SK-N-SH treated with all-trans-retinoic acid at 6 μM for 48 hours (cell line): ENCODE data around the gene ZFAND3.

ENCODE experiments used
- GLIS3 ChIP-seq: fragments of 250-450 bp; sonication (Bioruptor Pico); IDR thresholded peaks from 2 replicates; pipeline ENCODE4 v1.5.0; 2020; ENCODE audit warnings: mild to moderate bottlenecking, moderate library complexity
- ZFP30 ChIP-seq: fragments of 450-650 bp; formaldehyde crosslinking; IDR thresholded peaks from 2 replicates; pipeline ENCODE4 v1.5.0; 2022; ENCODE audit warnings: mild to moderate bottlenecking, moderate library complexity
- ZNF70 ChIP-seq: fragments of 450-650 bp; formaldehyde crosslinking; IDR thresholded peaks from 2 replicates; pipeline ENCODE4 v1.5.0; 2020; ENCODE audit warnings: mild to moderate bottlenecking, moderate library complexity

DNA sequence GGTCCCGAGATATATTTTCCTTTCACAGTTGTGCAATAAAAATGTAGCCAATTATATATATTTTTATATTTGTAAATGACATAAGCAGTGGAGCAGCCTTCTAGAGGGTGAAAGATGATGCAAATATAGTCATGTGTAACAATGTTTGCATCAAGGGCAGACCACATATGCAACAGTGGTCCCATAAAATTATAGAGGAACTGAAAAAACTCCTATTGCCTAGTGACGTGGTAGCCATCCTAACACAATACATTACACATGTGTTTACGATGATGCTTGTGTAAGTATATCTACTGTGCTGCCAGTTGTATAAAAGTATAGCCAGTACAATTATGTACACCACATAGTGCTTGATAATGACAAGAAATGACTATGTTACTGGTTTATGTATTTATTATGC is 162.8 kb downstream of the ZFAND3 start:
- no peak for TF ChIP-seq ZNF70 (CRISPR knock-in tag)
- TF ChIP-seq ZFP30 (CRISPR knock-in tag) = no peak
- TF ChIP-seq GLIS3 (CRISPR knock-in tag) = no peak
